Neuronal stem cell (in vitro differentiated cells): ENCODE data around the gene MRC1.

Experiments
- DNase-seq: peaks from one replicate; pipeline ENCODE4 v3.0.0-alpha.2; 2013; ENCODE audit warnings: low spot score
- H2AFZ ChIP-seq: one replicate; pipeline ENCODE4 v1.6.1; 2013; ENCODE audit warnings: mild to moderate bottlenecking, low read length, inconsistent platforms
- H2AK5ac ChIP-seq: 2 replicates; pipeline ENCODE4 v1.6.1; 2013; ENCODE audit warnings: low read depth, mild to moderate bottlenecking, inconsistent platforms, low read length, moderate library complexity, mixed read lengths
- H2BK120ac ChIP-seq: 2 replicates; pipeline ENCODE4 v1.6.1; 2013; ENCODE audit warnings: low read depth, mild to moderate bottlenecking, inconsistent platforms, low read length, moderate library complexity, mixed read lengths
- H2BK12ac ChIP-seq: one replicate; pipeline ENCODE4 v1.6.1; 2013; ENCODE audit warnings: low read length, inconsistent platforms
- H2BK15ac ChIP-seq: 2 replicates; pipeline ENCODE4 v1.6.1; 2013; ENCODE audit warnings: mild to moderate bottlenecking, low read length, inconsistent platforms, mixed read lengths
- H2BK5ac ChIP-seq: one replicate; pipeline ENCODE4 v1.6.1; 2013; ENCODE audit warnings: inconsistent platforms, mild to moderate bottlenecking, low read length, moderate library complexity
- H3K14ac ChIP-seq: one replicate; pipeline ENCODE4 v1.6.1; 2013; ENCODE audit warnings: low read length, inconsistent platforms
- H3K18ac ChIP-seq: 2 replicates; pipeline ENCODE4 v1.6.1; 2013; ENCODE audit warnings: low read length, inconsistent platforms
- H3K23ac ChIP-seq: 2 replicates; pipeline ENCODE4 v1.6.1; 2013; ENCODE audit warnings: low read depth, mild to moderate bottlenecking, mixed read lengths, low read length, inconsistent platforms; ENCODE audit not compliant: poor library complexity
- H3K27ac ChIP-seq: replicated peaks from 3 replicates; pipeline ENCODE4 v1.5.1; 2013; ENCODE audit warnings: low read length, inconsistent platforms
- H3K27me3 ChIP-seq, 3 experiments: 2 replicates each; pipeline ENCODE4 v1.6.1; 2013; ENCODE audit warnings: low read length in 3 of 3, mild to moderate bottlenecking in 2 of 3, inconsistent platforms in 1 of 3, low read depth in 1 of 3, mixed read lengths in 1 of 3, moderate library complexity in 1 of 3; ENCODE audit not compliant: control insufficient read depth in 3 of 3, insufficient read depth in 3 of 3
- H3K36me3 ChIP-seq, 2 donors: replicated peaks in 1 of 2; 2 replicates each; pipeline ENCODE4 v1.6.1; 2013; ENCODE audit warnings: low read length in 2 of 2; ENCODE audit not compliant: control insufficient read depth in 2 of 2, insufficient read depth in 2 of 2
- H3K4ac ChIP-seq: 2 replicates; pipeline ENCODE4 v1.6.1; 2013; ENCODE audit warnings: inconsistent platforms, mild to moderate bottlenecking, low read length, moderate library complexity
- H3K4me1 ChIP-seq, 2 donors: 1 replicate in 1 of 2; 2 replicates in 1 of 2; pipeline ENCODE4 v1.6.1; 2013; ENCODE audit warnings: low read length in 2 of 2, low read depth in 1 of 2; ENCODE audit not compliant: control insufficient read depth in 2 of 2, insufficient read depth in 1 of 2
- H3K4me2 ChIP-seq: one replicate; pipeline ENCODE4 v1.6.1; 2013; ENCODE audit warnings: mild to moderate bottlenecking, low read length, inconsistent platforms; ENCODE audit not compliant: insufficient read depth, poor library complexity, severe bottlenecking
- H3K4me3 ChIP-seq, 2 donors: 2 replicates each; pipeline ENCODE4 v1.5.1; 2013; ENCODE audit warnings: low read length in 2 of 2, mild to moderate bottlenecking in 2 of 2, inconsistent platforms in 1 of 2, moderate library complexity in 1 of 2
- H3K79me1 ChIP-seq: one replicate; pipeline ENCODE4 v1.6.1; 2013; ENCODE audit warnings: low read depth, mild to moderate bottlenecking, inconsistent platforms, low read length, moderate library complexity
- H3K9ac ChIP-seq: one replicate; pipeline ENCODE4 v1.6.1; 2013; ENCODE audit warnings: mild to moderate bottlenecking, low read depth, low read length, inconsistent platforms; ENCODE audit not compliant: poor library complexity
- H3K9me3 ChIP-seq, 2 donors: replicated peaks in 1 of 2; 2 replicates each; pipeline versions ENCODE3 to v1.6.1; 2013; ENCODE audit warnings: low read length in 2 of 2, mild to moderate bottlenecking in 2 of 2, inconsistent platforms in 1 of 2, low read depth in 1 of 2, mixed read lengths in 1 of 2, moderate library complexity in 1 of 2; ENCODE audit not compliant: control insufficient read depth in 2 of 2, insufficient read depth in 1 of 2
- H4K8ac ChIP-seq: one replicate; pipeline ENCODE4 v1.6.1; 2013; ENCODE audit warnings: low read depth, mild to moderate bottlenecking, inconsistent platforms, low read length, moderate library complexity
- H4K91ac ChIP-seq: one replicate; pipeline ENCODE4 v1.6.1; 2013; ENCODE audit warnings: low read length, low read depth, mild to moderate bottlenecking, inconsistent platforms; ENCODE audit not compliant: poor library complexity
- WGBS, 2 donors: extraction: QIAGEN DNeasy Blood & Tissue Kit; methylation state at CpG; one replicate each; pipeline ENCODE4 v1.1.7; 2013; ENCODE audit warnings: missing lambda C conversion rate in 2 of 2, mixed read lengths in 1 of 2; ENCODE audit not compliant: insufficient read length in 2 of 2, insufficient replicate concordance in 1 of 2; ENCODE audit errors: extremely low coverage in 2 of 2; 5-methylcytosine and 5-hydroxymethylcytosine counted together

MRC1 gene

DNA sequence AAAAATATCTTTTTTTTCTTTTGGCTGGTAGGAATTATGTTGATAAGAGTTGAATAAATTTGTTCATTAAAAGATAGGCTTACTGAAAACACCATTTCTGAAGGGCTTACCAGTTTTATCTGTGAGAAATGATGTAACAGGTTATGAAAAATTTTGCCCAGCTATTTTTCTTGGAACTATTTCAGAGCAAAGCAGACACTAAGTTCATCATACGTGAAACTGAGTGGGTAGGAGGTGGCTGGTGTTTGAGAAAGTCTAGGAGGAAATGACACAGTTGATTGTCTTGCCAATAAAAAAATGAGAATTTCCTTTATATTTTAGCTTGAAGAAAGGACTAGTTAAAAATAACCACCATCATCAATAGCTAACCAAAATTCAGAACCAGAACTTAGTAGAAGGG, 6.2 kb upstream of the MRC1 start:
- no CpG with 5 or more reads among the region's 1 CpG for WGBS, 2 donors
- H3K36me3 ChIP-seq = no peaks in the 10 kb centered on the region

DNA sequence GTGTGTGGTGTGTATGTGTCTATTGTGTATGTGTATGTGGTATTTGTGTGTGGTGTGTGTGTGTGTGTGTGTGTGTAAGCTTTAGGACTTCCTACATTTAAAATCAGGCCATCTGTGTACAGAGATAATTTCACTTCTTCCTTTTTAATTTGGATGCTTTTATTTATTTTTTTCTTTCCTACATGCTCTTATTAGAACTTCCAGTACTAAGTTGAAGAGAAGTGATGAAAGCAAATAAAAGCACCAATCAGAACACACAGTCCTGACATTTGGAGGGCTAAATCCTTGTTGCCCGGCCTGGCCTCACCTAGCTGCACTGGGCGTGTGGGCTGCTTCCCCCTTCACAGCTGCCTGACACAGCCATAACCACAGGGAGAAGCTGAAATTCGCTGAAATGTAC, 3.8 kb upstream of the MRC1 start:
- Histone ChIP-seq H3K27me3 (no peaks in the 10 kb centered on the region), H4K91ac (no peak overlapping the region), H3K4ac (no peak overlapping the region), H2BK5ac (no peak overlapping the region), H3K4me3 (no peak overlapping the region), H3K18ac (no peak overlapping the region), H3K27ac (no peak overlapping the region), H3K36me3 (no peaks in the 10 kb centered on the region), H2BK12ac (no peak overlapping the region), H3K4me2 (no peak overlapping the region), H2BK15ac (no peak overlapping the region), H2AFZ (no peak overlapping the region), H2BK120ac (no peak overlapping the region), H3K9ac (no peak overlapping the region), H3K4me1 (peaks cover 0 to 8% of the 10 kb centered on the region in 2 donors), H3K9me3 (no peaks in the 10 kb centered on the region), H3K79me1 (no peaks in the 10 kb centered on the region), H3K14ac (no peak overlapping the region), H3K23ac (no peak overlapping the region), H4K8ac (no peak overlapping the region), H2AK5ac (no peak overlapping the region)
- no CpG with 5 or more reads among the region's 3 CpGs for WGBS, 2 donors
- no peak for DNase-seq

More for the DNA sequence above, 6.2 kb upstream of the MRC1 start:
- Histone ChIP-seq H4K91ac (no peak overlapping the region), H2BK15ac (no peak overlapping the region), H3K9me3 (no peaks in the 10 kb centered on the region), H3K4me1 (peaks cover 0 to 2% of the 10 kb centered on the region in 2 donors), H3K23ac (no peak overlapping the region), H3K14ac (no peak overlapping the region), H2BK12ac (no peak overlapping the region), H2AK5ac (no peak overlapping the region), H3K18ac (no peak overlapping the region), H3K4me3 (no peak overlapping the region), H3K27me3 (no peaks in the 10 kb centered on the region), H4K8ac (no peak overlapping the region), H3K79me1 (no peaks in the 10 kb centered on the region), H3K9ac (no peak overlapping the region), H3K27ac (no peak overlapping the region), H2AFZ (no peak overlapping the region), H3K4me2 (no peak overlapping the region), H3K4ac (no peak overlapping the region), H2BK120ac (no peak overlapping the region), H2BK5ac (no peak overlapping the region)
- no peak for DNase-seq

DNA sequence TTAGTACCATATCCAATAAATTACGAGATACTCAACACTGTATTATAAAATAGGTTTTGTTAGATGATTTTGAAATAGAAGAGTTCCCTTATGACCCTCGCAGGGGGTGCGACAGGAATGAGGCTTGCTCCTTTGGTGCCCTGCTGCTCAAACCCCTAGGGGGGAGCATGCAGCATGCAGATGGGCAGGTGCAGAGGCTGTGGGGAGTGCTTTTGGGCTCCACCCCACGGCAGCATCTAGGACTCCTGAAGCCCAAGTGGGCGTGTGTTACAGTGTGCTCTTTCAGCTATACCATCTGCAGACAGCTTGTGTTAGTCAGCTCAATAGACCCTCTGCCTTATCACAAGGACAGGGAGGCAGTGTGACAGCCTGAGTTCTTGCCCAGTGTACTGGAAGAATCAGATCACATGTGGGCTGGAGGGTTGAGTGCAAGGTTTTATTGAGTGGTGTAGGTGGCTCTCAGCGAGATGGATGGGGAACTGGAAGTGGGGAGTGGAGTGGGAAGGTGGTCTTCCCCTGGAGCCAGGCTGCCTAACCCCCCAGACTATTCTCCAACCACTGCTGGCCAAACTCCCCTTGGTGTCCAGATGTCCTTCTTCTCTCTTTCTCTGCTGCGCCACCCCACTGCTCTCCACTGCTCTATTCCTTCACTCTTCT, 3.1 kb upstream of the MRC1 start:
- no peaks in the 10 kb centered on the region for H3K79me1 ChIP-seq
- H3K14ac ChIP-seq = no peak overlapping the region
- no peak for DNase-seq
- H4K8ac ChIP-seq = no peak overlapping the region
- no peak overlapping the region for H3K9ac ChIP-seq
- no peak overlapping the region for H2BK15ac ChIP-seq
- H2BK120ac ChIP-seq = no peak overlapping the region
- H3K4me1 ChIP-seq = peaks cover 0 to 8% of the 10 kb centered on the region in 2 donors
- no peak overlapping the region for H3K27ac ChIP-seq
- H2AFZ ChIP-seq = no peak overlapping the region
- H3K4ac ChIP-seq = no peak overlapping the region
- no peaks in the 10 kb centered on the region for H3K36me3 ChIP-seq
- H3K4me2 ChIP-seq = no peak overlapping the region
- no peak overlapping the region for H2AK5ac ChIP-seq
- H3K23ac ChIP-seq = no peak overlapping the region
- H3K27me3 ChIP-seq = no peaks in the 10 kb centered on the region
- H2BK5ac ChIP-seq = no peak overlapping the region
- no peak overlapping the region for H2BK12ac ChIP-seq
- H3K4me3 ChIP-seq = no peak overlapping the region
- no peaks in the 10 kb centered on the region for H3K9me3 ChIP-seq
- WGBS, 2 donors = no CpG with 5 or more reads among the region's 7 CpGs
- H4K91ac ChIP-seq = no peak overlapping the region
- H3K18ac ChIP-seq = peak overlapping the region; percentile 17

GRCh38 chr10:17811146-17811865, 2.2 kb downstream of the MRC1 start:
- no peaks in the 10 kb centered on the region for H3K79me1 ChIP-seq
- no CpG with 5 or more reads among the region's 4 CpGs for WGBS, 2 donors

More at GRCh38 chr10:17811146-17811865, 2.2 kb downstream of the MRC1 start:
- no peak overlapping the region for H2BK120ac ChIP-seq
- H2BK15ac ChIP-seq = no peak overlapping the region
- H3K27me3 ChIP-seq = no peaks in the 10 kb centered on the region
- H2AFZ ChIP-seq = no peak overlapping the region
- peaks cover 0 to 6% of the 10 kb centered on the region in 2 donors for H3K4me1 ChIP-seq
- no peak overlapping the region for H3K14ac ChIP-seq
- H2BK12ac ChIP-seq = no peak overlapping the region
- no peak overlapping the region for H3K4me2 ChIP-seq
- no peaks in the 10 kb centered on the region for H3K9me3 ChIP-seq
- no peak overlapping the region for H3K27ac ChIP-seq
- no peak overlapping the region for H3K23ac ChIP-seq
- no peak overlapping the region for H3K18ac ChIP-seq
- no peak overlapping the region for H4K8ac ChIP-seq
- no peak overlapping the region for H3K4ac ChIP-seq
- DNase-seq = no peak
- no peak overlapping the region for H2AK5ac ChIP-seq
- no peak overlapping the region for H2BK5ac ChIP-seq
- no peak overlapping the region for H3K4me3 ChIP-seq
- no peak overlapping the region for H4K91ac ChIP-seq
- H3K36me3 ChIP-seq = no peaks in the 10 kb centered on the region
- no peak overlapping the region for H3K9ac ChIP-seq
